NCI-H1105 treated with DMSO at 0.1 percent for 48 hours (cell line): Measurements from ENCODE around the gene TPK1.
"Not testable (repeated sequence)": the region's sequence is repeated elsewhere in the genome, so short reads cannot be mapped to it uniquely, and the experiment has no call there.

Experiments
- DNase-seq: peaks from one replicate; lab custom pipeline; 2025; lab: John Stamatoyannopoulos, UW

TPK1 gene

GRCh38 chr7:144822223-144822622 lies 13.6 kb downstream of the TPK1 start:
- no peak for DNase-seq

- no peak for DNase-seq
Observed at GRCh38 chr7:144821067-144821466, 14.8 kb downstream of the TPK1 start.

- DNase-seq, result no peak
Observed at GRCh38 chr7:144820552-144820951, 15.3 kb downstream of the TPK1 start.

- no peak for DNase-seq
Observed at GRCh38 chr7:144819566-144819965, 16.3 kb downstream of the TPK1 start.

- no peak for DNase-seq
Observed at GRCh38 chr7:144818511-144818910, 17.3 kb downstream of the TPK1 start.

DNA sequence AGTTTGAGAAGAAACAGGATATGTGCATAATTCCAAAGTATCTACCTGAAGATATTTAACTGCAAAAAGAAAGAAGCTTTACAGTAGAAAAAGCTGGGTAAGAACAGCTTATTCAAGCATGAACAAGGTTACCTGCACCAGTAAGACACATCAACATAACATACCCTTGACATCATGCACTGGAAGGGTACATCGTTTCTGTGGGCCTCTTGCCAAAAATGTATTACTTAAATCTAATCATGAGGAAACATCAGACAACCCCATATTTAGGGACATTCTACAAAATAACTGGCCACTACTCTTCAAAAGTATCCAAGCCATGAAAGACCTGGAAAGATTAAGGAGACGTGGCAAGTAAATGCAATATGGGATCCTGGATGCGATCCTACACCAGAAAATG lies 18.9 kb downstream of the TPK1 start:
- no peak for DNase-seq

- DNase-seq, result no peak
Observed at GRCh38 chr7:144814299-144814698, 21.6 kb downstream of the TPK1 start.

GRCh38 chr7:144812379-144813283 lies 23.2 kb downstream of the TPK1 start:
- DNase-seq, result no peak

- DNase-seq, result no peak
Observed at GRCh38 chr7:144805627-144806239, 30.1 kb downstream of the TPK1 start.

DNA sequence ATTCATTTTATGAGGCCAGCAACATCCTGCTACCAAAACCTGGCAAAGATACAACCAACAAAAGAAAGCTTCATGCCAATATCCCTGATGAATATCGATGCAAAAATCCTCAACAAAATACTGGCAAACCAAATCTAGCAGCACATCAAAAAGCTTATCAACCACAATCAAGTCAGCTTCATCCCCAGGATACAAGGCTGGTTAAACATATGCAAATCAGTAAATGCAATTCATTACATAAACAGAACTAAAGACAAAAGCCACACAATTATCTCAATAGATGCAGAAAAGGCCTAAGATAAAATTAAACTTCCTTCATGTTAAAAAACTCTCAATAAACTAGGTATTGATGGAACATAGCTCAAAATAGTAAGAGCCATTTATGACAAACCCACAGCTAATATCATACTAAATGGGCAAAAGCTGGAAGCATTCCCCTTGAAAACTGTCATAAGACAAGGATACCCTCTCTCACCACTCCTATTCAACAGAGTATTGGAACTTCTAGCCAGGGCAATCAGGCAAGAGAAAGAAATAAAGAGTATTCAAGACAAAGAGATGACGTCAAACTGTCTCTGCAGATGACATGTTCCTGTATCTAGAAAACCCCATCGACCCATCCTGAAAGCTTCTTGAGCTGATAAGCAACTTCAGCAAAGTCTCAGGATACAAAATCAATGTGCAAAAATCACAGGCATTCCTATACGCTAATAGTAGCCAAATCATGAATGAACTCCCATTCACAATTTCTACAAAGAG lies 35.0 kb downstream of the TPK1 start:
- DNase-seq, result not testable (repeated sequence)

DNA sequence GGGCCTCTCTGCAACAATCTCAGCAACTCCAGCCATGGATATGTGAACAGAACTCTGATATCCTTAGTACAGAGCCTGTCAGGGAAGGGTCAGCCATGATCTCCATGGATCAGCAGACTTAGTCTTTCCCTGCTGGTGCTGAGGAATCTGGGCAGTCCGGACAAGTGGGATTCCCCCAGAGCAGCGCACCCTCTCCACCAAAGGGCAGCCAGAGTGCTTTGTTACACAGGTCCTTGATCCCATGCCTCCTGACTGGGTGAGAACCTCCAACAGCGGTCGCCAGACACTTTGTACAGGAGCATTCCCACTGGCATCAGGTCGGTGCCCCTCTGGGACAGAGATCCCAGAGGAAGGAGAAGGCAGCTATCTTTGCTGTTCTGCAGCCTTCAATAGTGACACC lies 38.9 kb downstream of the TPK1 start:
- DNase-seq, result no peak

DNA sequence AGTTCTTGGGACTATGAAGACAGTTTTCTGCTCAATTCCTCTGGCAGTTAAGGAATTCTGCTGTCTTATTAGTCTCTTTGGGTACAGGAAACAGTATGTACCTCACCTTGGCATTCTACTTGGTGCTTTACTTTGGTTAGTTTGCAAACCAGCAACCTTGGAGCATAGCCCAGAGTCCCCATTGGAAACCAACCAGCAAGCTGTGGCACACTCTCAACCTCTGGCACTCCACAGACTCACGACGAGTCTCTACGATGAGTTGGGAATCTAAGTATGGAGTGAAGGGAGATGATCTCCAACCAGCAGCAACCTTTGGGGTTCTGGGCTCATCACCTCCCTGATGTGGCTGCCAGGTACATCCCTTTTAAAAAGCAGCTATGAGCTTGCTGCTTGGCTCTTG lies 43.8 kb downstream of the TPK1 start:
- no peak for DNase-seq

- no peak for DNase-seq
Observed at GRCh38 chr7:144791488-144791887, 44.4 kb downstream of the TPK1 start.

- DNase-seq, result no peak
Observed at GRCh38 chr7:144787127-144787526, 48.7 kb downstream of the TPK1 start.

DNA sequence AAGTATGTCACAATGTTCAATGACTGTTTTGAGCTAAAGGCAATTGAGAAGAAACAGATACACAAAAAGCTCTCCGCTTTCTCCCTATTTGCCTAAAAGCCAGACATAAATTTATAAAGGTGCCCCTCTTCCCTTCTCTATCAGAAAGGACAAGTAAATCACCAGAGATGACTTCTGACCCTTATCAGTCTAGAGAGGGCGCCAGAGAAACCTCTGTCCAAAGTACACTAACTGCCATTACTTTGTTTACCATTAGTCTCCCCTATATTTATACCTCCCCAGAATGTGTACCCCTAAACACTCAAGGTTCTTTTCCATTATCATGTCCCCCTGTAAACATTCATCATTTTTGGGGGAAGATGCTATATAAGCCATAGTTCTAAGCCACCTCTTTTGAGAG lies 49.3 kb downstream of the TPK1 start:
- DNase-seq, result no peak

- no peak for DNase-seq
Observed at GRCh38 chr7:144786079-144786478, 49.8 kb downstream of the TPK1 start.

GRCh38 chr7:144785521-144785920 lies 50.3 kb downstream of the TPK1 start:
- DNase-seq, result no peak

DNA sequence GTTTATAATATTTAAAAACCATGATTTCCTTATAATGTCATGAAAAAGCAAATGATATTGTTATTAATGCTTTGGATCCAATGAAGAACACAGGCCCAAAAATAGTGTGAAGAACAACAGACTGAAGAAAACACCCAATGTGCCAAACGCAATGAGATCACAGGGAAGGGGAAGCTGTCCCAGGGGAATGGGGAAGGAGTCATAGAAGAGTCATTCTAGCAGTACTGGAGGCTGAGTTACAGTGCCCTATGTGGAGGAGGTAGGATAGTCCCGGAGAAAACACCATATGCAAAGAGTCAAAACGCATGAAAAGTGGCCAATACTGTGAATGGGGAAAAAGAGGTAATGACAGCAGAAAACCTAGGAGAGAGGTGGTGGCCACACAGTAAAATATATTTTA lies 50.9 kb downstream of the TPK1 start:
- no peak for DNase-seq

DNA sequence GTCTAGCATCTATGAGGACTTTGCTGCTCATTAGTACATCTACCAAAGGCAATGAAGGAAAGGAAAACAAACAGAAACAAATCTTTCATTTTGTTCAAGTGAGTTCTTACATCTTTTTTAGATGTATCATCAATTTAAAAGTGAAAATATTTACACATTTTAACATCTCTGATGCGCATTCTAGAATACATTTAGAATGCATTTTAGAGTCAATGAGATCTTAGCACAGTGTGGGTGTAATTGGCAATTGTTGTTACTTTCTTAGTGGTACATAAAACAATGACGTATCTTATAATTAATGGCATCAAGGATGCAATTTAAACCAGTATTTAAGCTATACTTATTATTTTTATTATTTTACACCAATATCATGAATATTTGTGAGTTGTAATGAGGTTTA lies 51.4 kb downstream of the TPK1 start:
- no peak for DNase-seq

- DNase-seq, result no peak
Observed at GRCh38 chr7:144782883-144783282, 53.0 kb downstream of the TPK1 start.

- no peak for DNase-seq
Observed at GRCh38 chr7:144780071-144780608, 55.7 kb downstream of the TPK1 start.

GRCh38 chr7:144777889-144778288 lies 58.0 kb downstream of the TPK1 start:
- not testable (repeated sequence) for DNase-seq
